Erythroblast (primary cell): ENCODE results near the gene HIRA.

Source experiments
- GATA1 ChIP-seq: IDR thresholded peaks from 2 replicates; pipeline ENCODE4 v1.6.1; 2011; ENCODE audit warnings: low read depth, mild to moderate bottlenecking, control low read depth, low read length, moderate library complexity
- POLR2A ChIP-seq: IDR thresholded peaks from 2 replicates; pipeline ENCODE4 v1.6.1; 2011; ENCODE audit warnings: mild to moderate bottlenecking, low read length

- TF ChIP-seq POLR2A (no peak), GATA1 (no peak)
Observed at GRCh38 chr22:19382240-19382639, 49.3 kb downstream of the HIRA start.
